Measurements from ENCODE around the gene DMRT3.

DMRT3 gene, protein sequence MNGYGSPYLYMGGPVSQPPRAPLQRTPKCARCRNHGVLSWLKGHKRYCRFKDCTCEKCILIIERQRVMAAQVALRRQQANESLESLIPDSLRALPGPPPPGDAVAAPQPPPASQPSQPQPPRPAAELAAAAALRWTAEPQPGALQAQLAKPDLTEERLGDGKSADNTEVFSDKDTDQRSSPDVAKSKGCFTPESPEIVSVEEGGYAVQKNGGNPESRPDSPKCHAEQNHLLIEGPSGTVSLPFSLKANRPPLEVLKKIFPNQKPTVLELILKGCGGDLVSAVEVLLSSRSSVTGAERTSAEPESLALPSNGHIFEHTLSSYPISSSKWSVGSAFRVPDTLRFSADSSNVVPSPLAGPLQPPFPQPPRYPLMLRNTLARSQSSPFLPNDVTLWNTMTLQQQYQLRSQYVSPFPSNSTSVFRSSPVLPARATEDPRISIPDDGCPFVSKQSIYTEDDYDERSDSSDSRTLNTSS

DNA sequence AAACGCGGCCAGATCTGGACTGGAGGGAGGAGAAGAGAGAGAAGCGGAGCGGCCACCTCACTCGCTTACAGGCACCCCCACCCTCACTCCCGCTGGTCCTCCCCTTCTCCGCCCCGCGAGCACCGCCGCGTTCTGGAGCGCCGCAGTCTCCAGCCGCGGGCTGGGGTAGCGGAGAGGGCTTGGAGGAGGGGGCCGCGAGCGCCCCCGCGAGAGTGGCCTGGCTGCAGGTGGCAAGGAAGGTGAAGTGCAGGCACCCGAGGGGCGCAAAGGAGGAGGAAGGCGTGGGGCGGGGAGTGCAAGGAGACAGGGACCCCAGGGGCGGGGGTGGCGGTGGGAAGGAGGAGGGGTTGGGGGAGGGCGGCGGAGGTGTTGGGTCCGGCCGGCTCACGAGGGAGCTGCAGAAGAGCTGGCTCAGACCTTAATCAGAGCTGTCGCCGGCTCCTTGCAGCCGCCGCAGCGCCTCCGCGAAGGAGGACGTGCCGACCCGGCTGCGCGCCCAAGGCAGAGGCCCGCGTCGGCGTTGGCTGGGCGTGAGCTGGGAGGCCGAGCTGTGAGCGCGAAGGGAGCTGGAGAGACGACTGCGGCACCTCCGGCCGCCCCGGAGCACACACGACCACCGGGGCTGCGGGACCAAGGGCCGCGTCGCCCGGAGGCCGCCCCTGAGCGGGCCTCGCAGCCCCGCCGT, at the start of gene DMRT3:
Gene DMRT3, plus strand, starts transcription at position 398 of the 685 bp plus-strand sequence. CDS start 347 bp downstream, outside the sequence.
- CTCF ChIA-PET: interaction anchor here (0.8 to 1.1 kb wide), 2 partner anchors 28 to 71 kb away, joined by 3 to 4 read pairs; no protein-coding TSS in a partner anchor
- no peaks in the 10 kb centered on the region for H3K9me3 Mint-ChIP-seq
- H3K27ac Mint-ChIP-seq: peak within 1 kb of the TSS; percentile 68
- peak within 1 kb of the TSS; percentile 33 for H3K4me3 Mint-ChIP-seq
- H3K36me3 Mint-ChIP-seq: no peaks in the 10 kb centered on the region
- H3K4me1 Mint-ChIP-seq: peaks cover 6% of the 10 kb centered on the region
- DNase-seq: no peak
- peaks cover 98% of the 10 kb centered on the region for H3K27me3 Mint-ChIP-seq

DNA sequence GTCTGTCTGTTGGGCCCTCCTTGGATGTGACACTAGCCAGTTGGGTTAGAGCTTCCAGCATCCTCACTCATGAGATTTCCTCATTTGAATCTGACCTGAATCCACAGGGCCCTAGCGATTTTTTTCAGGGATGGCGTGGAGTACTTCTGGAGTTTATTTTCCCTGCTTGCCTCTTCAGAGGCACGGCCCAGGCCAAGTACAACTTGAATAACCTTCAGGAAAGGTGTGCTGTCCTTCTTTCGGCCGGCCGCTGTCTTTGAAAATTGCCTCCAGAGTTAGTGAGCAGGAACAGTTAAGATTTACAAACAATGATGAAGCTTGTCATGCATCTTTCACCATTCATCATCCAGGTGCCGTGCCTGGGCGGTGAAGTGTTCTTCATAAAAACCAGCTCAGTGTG, 49.5 kb upstream of the DMRT3 start:
- Mint-ChIP-seq H3K4me1 (no peaks in the 10 kb centered on the region), H3K27me3 (peaks cover 12% of the 10 kb centered on the region), H3K9me3 (no peaks in the 10 kb centered on the region), H3K36me3 (no peaks in the 10 kb centered on the region), H3K27ac (no peak overlapping the region), H3K4me3 (no peak overlapping the region)
- CTCF ChIA-PET: interaction anchor here (1.1 to 1.5 kb wide), 2 partner anchors 32 to 42 kb away, joined by 3 to 4 read pairs; no protein-coding TSS in a partner anchor
- no peak for DNase-seq

DNA sequence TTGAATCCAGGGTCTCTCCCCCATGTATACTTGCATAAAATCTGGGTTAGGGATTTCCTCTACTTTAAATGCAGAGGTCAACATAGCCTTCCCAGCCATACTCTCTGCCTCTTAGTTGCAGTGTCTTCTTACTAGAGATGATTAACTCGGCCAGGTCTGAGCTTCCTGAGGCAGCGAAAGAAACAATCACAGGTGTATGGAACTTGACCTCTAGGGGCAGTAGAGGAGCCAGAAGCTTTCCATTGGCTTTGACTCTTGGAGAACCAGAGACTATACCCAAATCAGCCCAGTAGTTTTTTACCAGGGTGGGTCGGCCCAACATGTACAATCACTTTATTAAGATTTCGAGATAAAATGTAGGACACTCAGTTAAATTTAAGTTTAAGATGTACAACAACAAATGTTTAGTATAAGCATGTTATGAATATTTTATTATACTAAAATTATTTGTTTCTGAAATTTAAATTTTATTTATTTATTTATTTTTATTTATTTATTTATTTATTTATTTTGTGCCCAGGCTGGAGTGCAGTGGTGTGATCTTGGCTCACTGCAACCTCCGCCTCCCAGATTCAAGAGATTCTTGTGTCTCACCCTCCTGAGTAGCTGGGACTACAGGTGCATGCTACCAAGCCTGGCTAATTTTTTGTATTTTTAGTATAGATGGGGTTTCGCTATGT, 48.0 kb upstream of the DMRT3 start:
- H3K27ac Mint-ChIP-seq: no peak overlapping the region
- H3K36me3 Mint-ChIP-seq: no peaks in the 10 kb centered on the region
- no peaks in the 10 kb centered on the region for H3K4me1 Mint-ChIP-seq
- CTCF ChIA-PET: interaction anchor here (0.6 to 1.6 kb wide), 4 partner anchors 18 to 77 kb away, joined by 3 to 4 read pairs (median 3); no protein-coding TSS in a partner anchor
- no peaks in the 10 kb centered on the region for H3K9me3 Mint-ChIP-seq
- DNase-seq: peak; percentile 21
- peaks cover 20% of the 10 kb centered on the region for H3K27me3 Mint-ChIP-seq
- H3K4me3 Mint-ChIP-seq: no peak overlapping the region

DNA sequence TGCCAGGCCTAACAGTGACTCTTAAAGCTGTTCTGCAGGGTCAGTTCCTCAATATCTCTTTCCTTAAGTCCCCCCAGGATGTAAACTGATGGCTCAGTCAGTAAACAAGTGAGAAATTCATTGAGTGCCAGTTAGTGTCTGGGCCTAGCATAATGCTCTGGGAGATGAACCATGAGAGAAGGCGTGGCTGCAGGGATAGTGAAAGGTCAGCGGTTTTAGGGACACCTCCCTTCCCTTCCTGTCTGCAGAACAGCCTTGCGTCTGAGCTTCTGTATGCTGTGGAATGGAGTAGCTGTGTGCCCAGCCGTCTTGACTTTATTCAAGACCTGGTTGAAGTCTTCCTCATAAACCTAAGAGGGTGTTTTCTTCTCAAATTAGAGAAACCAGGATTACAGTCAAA, 46.7 kb upstream of the DMRT3 start:
- DNase-seq: no peak
- Mint-ChIP-seq H3K36me3 (no peaks in the 10 kb centered on the region), H3K27ac (no peak overlapping the region), H3K4me3 (no peak overlapping the region), H3K27me3 (peaks cover 20% of the 10 kb centered on the region), H3K9me3 (no peaks in the 10 kb centered on the region), H3K4me1 (no peaks in the 10 kb centered on the region)
- CTCF ChIA-PET: interaction anchor here (1.1 to 1.2 kb wide), 2 partner anchors 9 to 16 kb away, joined by 3 read pairs; no protein-coding TSS in a partner anchor

DNA sequence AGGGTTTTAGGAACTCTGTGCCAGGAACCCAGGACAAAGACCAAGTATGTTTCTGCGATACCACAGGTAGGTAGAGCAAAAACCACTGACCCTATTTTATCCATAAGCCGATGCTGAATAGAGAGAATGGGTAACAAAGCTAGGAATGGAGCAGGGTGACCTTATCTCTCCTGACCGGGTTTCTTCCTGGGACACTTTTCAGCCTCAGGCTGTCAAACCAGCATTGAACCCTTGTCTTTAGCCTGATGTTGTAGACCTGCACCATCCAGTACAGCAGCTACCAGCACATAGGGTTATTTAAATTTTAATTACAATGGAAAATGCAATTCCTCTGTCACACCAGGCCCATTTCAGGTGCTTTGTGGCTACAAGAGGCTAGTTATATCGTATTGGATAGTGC, 43.1 kb upstream of the DMRT3 start:
- H3K4me3 Mint-ChIP-seq: no peak overlapping the region
- H3K36me3 Mint-ChIP-seq: no peaks in the 10 kb centered on the region
- H3K27ac Mint-ChIP-seq: no peak overlapping the region
- no peaks in the 10 kb centered on the region for H3K4me1 Mint-ChIP-seq
- no peak for DNase-seq
- CTCF ChIA-PET: interaction anchor here (0.7 kb wide), 1 partner anchor 17 kb away, joined by 3 read pairs; no protein-coding TSS in a partner anchor
- H3K9me3 Mint-ChIP-seq: no peaks in the 10 kb centered on the region
- peaks cover 23% of the 10 kb centered on the region for H3K27me3 Mint-ChIP-seq

DNA sequence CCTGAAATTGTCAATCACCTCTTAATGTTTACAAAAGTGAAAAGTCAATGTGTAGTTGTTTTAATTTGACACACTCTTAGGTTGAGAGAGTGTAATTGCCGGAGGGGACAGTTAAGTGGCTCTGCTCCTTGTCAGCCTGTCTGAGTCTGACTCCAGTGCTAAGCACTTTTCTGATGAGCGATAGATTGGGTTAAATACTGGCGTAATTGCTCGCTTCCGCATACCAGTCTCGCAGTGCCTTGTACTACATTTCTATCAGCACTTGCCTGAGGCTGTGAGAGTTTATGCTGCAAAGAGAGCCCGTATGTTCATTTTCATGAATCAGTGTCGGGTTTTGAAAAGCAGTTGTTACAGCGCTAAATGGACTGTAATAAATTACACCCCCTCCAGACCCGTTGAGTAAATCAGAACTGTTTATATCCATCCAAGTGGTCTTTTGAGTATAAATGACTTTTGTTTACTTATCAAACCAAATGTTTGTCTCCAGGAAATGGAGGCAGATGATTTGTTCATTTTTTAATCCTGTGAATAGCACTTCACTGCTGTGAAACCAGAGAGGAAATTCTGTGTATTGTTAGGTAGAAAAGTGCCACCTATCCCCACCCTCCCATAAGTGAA, 41.0 kb upstream of the DMRT3 start:
- Mint-ChIP-seq H3K27me3 (peaks cover 32% of the 10 kb centered on the region), H3K4me3 (no peak overlapping the region), H3K27ac (no peak overlapping the region), H3K36me3 (no peaks in the 10 kb centered on the region), H3K9me3 (peaks cover 2% of the 10 kb centered on the region), H3K4me1 (no peaks in the 10 kb centered on the region)
- DNase-seq: no peak
- CTCF ChIA-PET: no interaction called here

DNA sequence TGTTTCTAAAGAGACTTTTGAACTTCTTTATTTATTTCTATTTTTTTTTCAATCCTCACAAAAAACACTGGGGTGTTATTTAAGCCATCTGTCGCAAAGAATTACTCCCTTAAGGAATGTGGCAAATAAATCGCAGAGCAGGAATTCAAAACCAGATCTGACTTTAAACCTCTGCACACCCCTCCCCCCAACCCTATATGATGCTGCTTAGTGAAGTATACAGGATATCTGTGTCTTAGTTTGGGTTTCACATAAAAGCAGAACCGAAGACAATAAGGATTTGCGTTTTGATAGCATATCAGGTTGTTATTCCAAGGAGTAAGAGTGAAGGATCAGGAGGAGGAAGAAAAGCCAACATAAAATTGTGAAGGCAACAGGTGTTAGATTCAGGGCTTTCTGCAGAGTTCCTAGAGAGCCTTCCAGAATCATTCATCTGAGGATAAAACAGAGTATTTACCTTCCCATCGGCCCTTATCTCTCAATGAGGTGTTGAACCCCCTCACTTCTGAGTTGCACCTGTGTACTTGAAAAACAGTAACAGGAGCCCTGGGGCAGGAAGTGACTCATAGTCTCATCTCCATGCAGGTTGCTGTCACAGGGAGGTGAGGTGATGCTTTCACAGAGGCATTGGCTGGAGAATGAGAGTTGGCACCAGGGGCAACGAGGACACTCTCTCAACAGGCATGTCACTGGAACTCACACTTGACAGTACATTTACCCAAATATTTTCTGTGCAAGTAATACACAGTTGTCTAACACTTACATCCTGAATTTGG, 33.5 kb upstream of the DMRT3 start:
- Mint-ChIP-seq H3K27ac (no peak overlapping the region), H3K27me3 (peaks cover 14% of the 10 kb centered on the region), H3K9me3 (peaks cover 2% of the 10 kb centered on the region), H3K4me3 (no peak overlapping the region), H3K4me1 (no peaks in the 10 kb centered on the region), H3K36me3 (no peaks in the 10 kb centered on the region)
- CTCF ChIA-PET: no interaction called here
- no peak for DNase-seq

DNA sequence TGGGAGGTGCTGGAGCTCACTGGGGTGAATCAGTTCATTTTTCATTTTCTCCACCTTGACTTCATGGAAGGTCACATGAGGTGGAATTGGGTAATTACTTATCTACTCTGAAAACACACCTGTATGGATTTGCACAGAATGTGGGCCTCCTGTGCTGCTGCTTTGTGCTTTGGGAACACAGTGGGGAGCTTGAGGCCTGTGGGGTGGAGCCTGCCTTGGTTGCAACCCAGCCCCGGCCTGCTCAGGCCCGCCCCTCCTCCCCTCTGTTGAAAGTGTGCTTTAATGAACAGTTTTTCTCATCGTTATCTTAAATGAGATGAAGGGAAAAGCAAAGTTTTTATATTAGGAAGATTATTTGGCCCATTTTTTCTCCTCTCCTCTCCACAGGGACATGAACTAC, 28.5 kb upstream of the DMRT3 start:
- DNase-seq: no peak
- H3K36me3 Mint-ChIP-seq: no peaks in the 10 kb centered on the region
- no peak overlapping the region for H3K27ac Mint-ChIP-seq
- H3K4me3 Mint-ChIP-seq: no peak overlapping the region
- no peaks in the 10 kb centered on the region for H3K9me3 Mint-ChIP-seq
- H3K27me3 Mint-ChIP-seq: peaks cover 13% of the 10 kb centered on the region
- no peaks in the 10 kb centered on the region for H3K4me1 Mint-ChIP-seq
- CTCF ChIA-PET: interaction anchor here (0.9 to 1.1 kb wide), 2 partner anchors 11 to 62 kb away, joined by 3 read pairs; no protein-coding TSS in a partner anchor

DNA sequence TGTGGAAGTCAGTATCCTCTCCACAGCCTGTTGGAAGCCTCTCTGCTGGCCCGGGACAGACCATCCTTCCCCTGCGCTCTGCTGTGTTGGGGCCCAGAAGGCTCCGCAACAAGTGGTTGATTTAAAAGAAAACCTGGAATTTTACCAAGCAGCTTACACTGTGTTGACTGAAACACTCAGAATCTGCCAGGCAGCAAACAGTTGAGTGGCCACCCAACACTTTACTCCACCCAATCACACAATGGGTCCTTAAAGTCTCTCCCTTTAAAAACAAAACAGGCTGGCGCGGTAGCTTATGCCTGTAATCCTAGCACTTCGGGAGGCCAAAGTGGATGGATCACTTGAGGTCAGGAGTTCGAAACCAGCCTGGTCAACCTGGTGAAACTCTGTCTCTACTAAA, 28.0 kb upstream of the DMRT3 start:
- Mint-ChIP-seq H3K4me1 (no peaks in the 10 kb centered on the region), H3K4me3 (no peak overlapping the region), H3K27me3 (peaks cover 9% of the 10 kb centered on the region), H3K36me3 (no peaks in the 10 kb centered on the region), H3K27ac (no peak overlapping the region), H3K9me3 (no peaks in the 10 kb centered on the region)
- CTCF ChIA-PET: interaction anchor here (0.9 to 1.1 kb wide), 3 partner anchors 10 to 61 kb away, joined by 3 read pairs; no protein-coding TSS in a partner anchor
- no peak for DNase-seq

DNA sequence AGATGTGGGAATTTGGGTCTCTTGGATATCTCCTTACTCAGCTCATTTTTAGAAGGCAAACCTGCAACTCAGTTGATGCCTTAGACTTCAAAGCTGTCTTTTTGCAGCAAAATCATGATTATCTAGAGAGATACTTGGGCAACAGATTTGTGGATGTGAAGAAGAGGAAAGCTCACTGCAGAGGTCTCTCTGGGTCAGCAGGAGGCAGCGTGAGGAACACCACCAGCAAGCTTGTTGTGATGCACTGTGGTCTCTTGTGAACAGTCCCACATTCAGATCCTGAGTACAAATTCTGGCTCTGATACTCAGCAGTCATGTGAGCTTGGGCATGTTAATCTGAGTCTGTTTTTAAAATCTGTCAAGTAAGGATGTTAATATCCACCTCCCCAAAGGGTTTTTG, 26.3 kb upstream of the DMRT3 start:
- no peaks in the 10 kb centered on the region for H3K4me1 Mint-ChIP-seq
- CTCF ChIA-PET: interaction anchor here (1.1 to 2.1 kb wide), 2 partner anchors 54 to 56 kb away, joined by 3 to 8 read pairs; no protein-coding TSS in a partner anchor
- peaks cover 9% of the 10 kb centered on the region for H3K27me3 Mint-ChIP-seq
- no peak overlapping the region for H3K27ac Mint-ChIP-seq
- H3K36me3 Mint-ChIP-seq: no peaks in the 10 kb centered on the region
- no peak for DNase-seq
- no peak overlapping the region for H3K4me3 Mint-ChIP-seq
- no peaks in the 10 kb centered on the region for H3K9me3 Mint-ChIP-seq

DNA sequence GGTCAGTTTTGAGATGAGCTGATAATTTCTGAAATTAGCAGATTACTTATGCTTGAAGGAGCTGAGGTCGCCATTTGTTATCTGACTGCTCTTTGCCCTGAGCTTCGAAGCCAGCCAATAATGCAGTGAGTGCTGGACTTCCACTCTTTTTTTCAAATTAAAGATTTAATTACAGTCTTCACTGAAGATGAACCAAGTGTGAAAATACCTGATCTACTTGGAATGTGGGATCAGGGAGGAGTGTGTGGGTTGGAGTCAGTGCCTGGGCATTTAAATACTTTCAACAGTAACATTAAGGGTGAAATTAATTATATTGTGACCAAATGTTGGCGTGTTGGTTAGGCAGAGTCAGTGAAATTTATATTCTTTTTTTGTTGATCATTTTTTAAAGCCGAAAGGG, 23.9 kb upstream of the DMRT3 start:
- H3K27me3 Mint-ChIP-seq: peaks cover 10% of the 10 kb centered on the region
- DNase-seq: no peak
- CTCF ChIA-PET: no interaction called here
- H3K4me3 Mint-ChIP-seq: no peak overlapping the region
- no peak overlapping the region for H3K27ac Mint-ChIP-seq
- H3K9me3 Mint-ChIP-seq: no peaks in the 10 kb centered on the region
- no peaks in the 10 kb centered on the region for H3K4me1 Mint-ChIP-seq
- no peaks in the 10 kb centered on the region for H3K36me3 Mint-ChIP-seq

DNA sequence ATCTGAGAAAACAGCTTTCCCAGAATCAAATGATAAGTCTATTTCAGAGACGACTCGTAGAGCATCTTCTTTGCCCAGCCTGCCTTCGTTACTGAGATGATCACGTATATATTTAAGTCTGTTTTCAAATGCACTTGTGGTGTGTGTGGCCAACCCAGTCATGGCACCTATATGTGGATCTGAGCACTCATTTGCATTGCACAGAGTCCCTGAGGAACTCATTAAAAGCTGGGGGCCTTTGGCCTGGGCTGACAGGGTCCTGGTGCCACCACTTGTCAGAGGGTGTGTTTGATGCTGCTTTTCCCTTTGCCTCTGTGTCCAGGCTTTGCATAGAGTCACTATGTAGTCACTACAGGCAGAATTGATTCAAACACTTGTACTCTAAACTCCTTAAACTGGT, 17.4 kb upstream of the DMRT3 start:
- H3K9me3 Mint-ChIP-seq: no peaks in the 10 kb centered on the region
- H3K27ac Mint-ChIP-seq: no peak overlapping the region
- H3K4me3 Mint-ChIP-seq: no peak overlapping the region
- CTCF ChIA-PET: interaction anchor here (0.9 to 1.1 kb wide), 2 partner anchors 11 to 33 kb away, joined by 3 to 4 read pairs; no protein-coding TSS in a partner anchor
- no peaks in the 10 kb centered on the region for H3K36me3 Mint-ChIP-seq
- no peaks in the 10 kb centered on the region for H3K4me1 Mint-ChIP-seq
- peaks cover 16% of the 10 kb centered on the region for H3K27me3 Mint-ChIP-seq
- DNase-seq: no peak

DNA sequence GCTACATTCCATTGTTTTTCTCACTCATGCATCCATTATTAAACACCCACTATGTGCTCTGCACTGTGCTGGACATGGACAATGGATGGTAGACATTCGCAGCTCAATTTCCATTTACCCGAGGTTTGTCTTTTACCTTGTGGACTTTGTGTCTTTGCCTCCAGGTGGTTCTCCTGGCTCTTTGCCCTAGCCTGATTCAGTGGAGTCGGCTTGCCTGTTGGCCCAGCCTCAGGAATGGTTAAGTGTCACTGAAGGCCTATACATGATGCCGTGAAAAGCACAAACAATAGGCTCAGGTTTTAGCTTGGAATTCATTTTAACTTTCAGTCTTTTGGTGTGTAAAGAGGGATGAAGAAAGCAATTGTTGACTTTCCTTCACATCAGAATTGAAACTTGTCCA, 16.5 kb upstream of the DMRT3 start:
- Mint-ChIP-seq H3K36me3 (no peaks in the 10 kb centered on the region), H3K4me3 (no peak overlapping the region), H3K27ac (no peak overlapping the region), H3K9me3 (no peaks in the 10 kb centered on the region), H3K4me1 (no peaks in the 10 kb centered on the region), H3K27me3 (peaks cover 21% of the 10 kb centered on the region)
- CTCF ChIA-PET: interaction anchor here (0.7 to 1.0 kb wide), 2 partner anchors 45 to 346 kb away, joined by 3 to 4 read pairs; no protein-coding TSS in a partner anchor
- no peak for DNase-seq
